PFSK-1 (cell line): Measurements from ENCODE around the gene VASH1.

Source experiments
- FOXP2 ChIP-seq: optimal IDR thresholded peaks from 2 replicates; pipeline ENCODE3; 2011; ENCODE audit warnings: borderline replicate concordance, control low read depth, inconsistent platforms; ENCODE audit not compliant: insufficient read depth; ENCODE audit errors: extremely low read length, extremely low read depth
- POLR2AphosphoS5 ChIP-seq: IDR thresholded peaks from 2 replicates; pipeline ENCODE4 v1.6.1; 2012; ENCODE audit warnings: low read depth, mild to moderate bottlenecking, control low read depth, low read length, moderate library complexity
- REST ChIP-seq, 2 experiments: IDR thresholded peaks; 2 replicates each; pipeline versions ENCODE4 v1.6.1 to v1.8.0; 2011 to 2012; ENCODE audit warnings: low read depth in 2 of 2, low read length in 2 of 2, control low read depth in 1 of 2, inconsistent platforms in 1 of 2, mild to moderate bottlenecking in 1 of 2, moderate library complexity in 1 of 2; ENCODE audit not compliant: insufficient read depth in 1 of 2
- SIN3A ChIP-seq: IDR thresholded peaks from 2 replicates; pipeline ENCODE4 v1.6.1; 2012; ENCODE audit warnings: mild to moderate bottlenecking, low read length, moderate library complexity, borderline replicate concordance; ENCODE audit not compliant: insufficient read depth
- TAF1 ChIP-seq: IDR thresholded peaks from 2 replicates; pipeline ENCODE4 v1.6.1; 2012; ENCODE audit warnings: low read length, control low read depth, borderline replicate concordance; ENCODE audit not compliant: insufficient read depth

- TF ChIP-seq REST (IDR thresholded peaks at IDR 0.05; ENCODE audit: insufficient read depth in 1 of 2, low read depth in 2 of 2, low read length in 2 of 2) (no peak), POLR2AphosphoS5 (no peak), SIN3A (no peak), TAF1 (no peak), FOXP2 (no peak)
These were observed 20.4 kb downstream of the VASH1 start for GRCh38 chr14:76781648-76782051.
